ENCODE results near the gene EXOC3L4. TPM values are rescaled to one million over a fixed set of nuclear protein-coding genes. Genes with fewer than 3 reads are reported as not detected.

The EXOC3L4 gene
- total RNA-seq, 4 donors from 2014 or later: 0.64 to 0.75 TPM; not detected in 2

DNA sequence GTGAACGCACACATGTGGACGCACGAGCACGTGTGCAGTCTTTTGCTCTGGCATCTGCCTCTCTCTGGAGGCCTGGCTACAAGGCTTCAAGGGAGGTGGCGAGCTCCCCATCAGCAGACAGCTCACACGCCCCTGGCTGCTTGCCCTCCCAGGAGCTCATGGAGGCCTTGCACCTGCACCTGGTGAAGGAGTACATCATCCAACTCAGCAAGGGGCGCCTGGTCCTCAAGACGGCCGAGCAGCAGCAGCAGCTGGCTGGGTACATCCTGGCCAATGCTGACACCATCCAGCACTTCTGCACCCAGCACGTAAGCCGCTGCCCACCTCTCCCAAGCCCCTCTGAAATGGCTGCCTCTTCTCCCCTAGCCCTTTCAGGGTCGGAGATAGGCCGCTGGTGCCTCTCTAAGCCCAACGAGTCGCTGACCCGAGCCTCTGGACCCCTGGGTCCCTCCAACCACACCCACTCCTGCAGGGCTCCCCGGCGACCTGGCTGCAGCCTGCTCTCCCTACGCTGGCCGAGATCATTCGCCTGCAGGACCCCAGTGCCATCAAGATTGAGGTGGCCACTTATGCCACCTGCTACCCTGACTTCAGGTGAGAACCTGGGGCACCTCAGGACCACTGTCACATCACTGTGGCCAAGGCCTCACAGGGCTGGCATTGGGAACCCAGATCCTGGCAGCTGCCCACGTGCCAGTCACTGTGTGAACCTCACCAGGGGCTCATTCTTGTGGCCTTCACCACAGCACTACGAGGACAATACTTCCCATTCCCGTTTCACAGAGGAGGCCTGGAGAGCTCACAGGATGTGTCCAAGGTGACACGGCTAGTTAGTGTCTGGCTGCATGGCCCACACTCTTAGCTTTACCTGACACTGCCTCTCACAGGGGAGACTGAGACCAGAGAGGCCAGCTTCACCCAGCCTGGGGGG is 39.0 kb downstream of the EXOC3L4 start:
- no peak for DNase-seq (ENCODE audit: low spot score in 2 of 2)
- no peak overlapping the region for H3K4me3 ChIP-seq (ENCODE audit: low read depth, poor library complexity, severe bottlenecking)
- 89 to 92% methylated on average over 24 to 25 of the region's 25 CpGs for WGBS, 2 donors
- intact Hi-C loops (cut with DNase I; ENCODE audit: low total_unique reads): no loop called here
- TF ChIP-seq, protein P1, sequence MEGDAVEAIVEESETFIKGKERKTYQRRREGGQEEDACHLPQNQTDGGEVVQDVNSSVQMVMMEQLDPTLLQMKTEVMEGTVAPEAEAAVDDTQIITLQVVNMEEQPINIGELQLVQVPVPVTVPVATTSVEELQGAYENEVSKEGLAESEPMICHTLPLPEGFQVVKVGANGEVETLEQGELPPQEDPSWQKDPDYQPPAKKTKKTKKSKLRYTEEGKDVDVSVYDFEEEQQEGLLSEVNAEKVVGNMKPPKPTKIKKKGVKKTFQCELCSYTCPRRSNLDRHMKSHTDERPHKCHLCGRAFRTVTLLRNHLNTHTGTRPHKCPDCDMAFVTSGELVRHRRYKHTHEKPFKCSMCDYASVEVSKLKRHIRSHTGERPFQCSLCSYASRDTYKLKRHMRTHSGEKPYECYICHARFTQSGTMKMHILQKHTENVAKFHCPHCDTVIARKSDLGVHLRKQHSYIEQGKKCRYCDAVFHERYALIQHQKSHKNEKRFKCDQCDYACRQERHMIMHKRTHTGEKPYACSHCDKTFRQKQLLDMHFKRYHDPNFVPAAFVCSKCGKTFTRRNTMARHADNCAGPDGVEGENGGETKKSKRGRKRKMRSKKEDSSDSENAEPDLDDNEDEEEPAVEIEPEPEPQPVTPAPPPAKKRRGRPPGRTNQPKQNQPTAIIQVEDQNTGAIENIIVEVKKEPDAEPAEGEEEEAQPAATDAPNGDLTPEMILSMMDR (IDR thresholded peaks at IDR 0.05): no peak

- intact Hi-C loops (cut with DNase I; ENCODE audit: low total_unique reads): no loop called here
- DNase-seq (ENCODE audit: low spot score in 2 of 2): no peak
- H3K4me3 ChIP-seq (ENCODE audit: low read depth, poor library complexity, severe bottlenecking): no peak overlapping the region
- TF ChIP-seq, protein P1 (IDR thresholded peaks at IDR 0.05): no peak
- no peak for TF ChIP-seq POLR2A (IDR thresholded peaks at IDR 0.05)
- 41 to 67% methylated on average over 2 of the region's 2 CpGs for WGBS, 2 donors
Measured at GRCh38 chr14:103134405-103134804, 39.9 kb downstream of the EXOC3L4 start.

DNA sequence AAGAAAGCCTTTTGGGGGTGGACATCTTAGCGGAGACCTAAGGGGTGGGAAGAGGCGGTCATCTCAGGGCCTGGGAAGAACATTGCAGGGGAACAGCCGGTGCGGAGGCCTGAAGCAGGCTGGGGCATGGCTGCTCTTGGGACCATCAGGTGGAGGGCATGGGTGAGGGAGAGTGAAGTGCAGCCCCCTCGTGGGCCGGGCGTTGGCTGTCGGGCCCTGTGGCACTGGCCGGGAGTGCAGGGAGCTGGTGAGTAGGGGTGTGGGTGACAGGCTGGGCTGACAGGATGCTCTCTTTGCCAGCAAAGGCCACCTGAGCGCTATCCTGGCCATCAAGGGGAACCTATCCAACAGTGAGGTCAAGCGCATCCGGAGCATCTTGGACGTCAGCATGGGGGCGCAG is 40.4 kb downstream of the EXOC3L4 start:
- intact Hi-C loops (cut with DNase I; ENCODE audit: low total_unique reads): no loop called here
- DNase-seq (ENCODE audit: low spot score in 2 of 2): no peak
- TF ChIP-seq, protein P1 (IDR thresholded peaks at IDR 0.05): no peak
- TF ChIP-seq POLR2A (IDR thresholded peaks at IDR 0.05): no peak
- no peak overlapping the region for H3K4me3 ChIP-seq (ENCODE audit: low read depth, poor library complexity, severe bottlenecking)
- WGBS, 2 donors: 91 to 97% methylated on average over 14 of the region's 14 CpGs

GRCh38 chr14:103135333-103136260 is 41.1 kb downstream of the EXOC3L4 start:
- H3K4me3 ChIP-seq (ENCODE audit: low read depth, poor library complexity, severe bottlenecking): no peak overlapping the region
- intact Hi-C loops (cut with DNase I; ENCODE audit: low total_unique reads): no loop called here
- TF ChIP-seq, protein P1 (IDR thresholded peaks at IDR 0.05): no peak
- no peak for TF ChIP-seq POLR2A (IDR thresholded peaks at IDR 0.05)
- DNase-seq (ENCODE audit: low spot score in 2 of 2): no peak
- WGBS, 2 donors: 87 to 92% methylated on average over 24 to 26 of the region's 26 CpGs

DNA sequence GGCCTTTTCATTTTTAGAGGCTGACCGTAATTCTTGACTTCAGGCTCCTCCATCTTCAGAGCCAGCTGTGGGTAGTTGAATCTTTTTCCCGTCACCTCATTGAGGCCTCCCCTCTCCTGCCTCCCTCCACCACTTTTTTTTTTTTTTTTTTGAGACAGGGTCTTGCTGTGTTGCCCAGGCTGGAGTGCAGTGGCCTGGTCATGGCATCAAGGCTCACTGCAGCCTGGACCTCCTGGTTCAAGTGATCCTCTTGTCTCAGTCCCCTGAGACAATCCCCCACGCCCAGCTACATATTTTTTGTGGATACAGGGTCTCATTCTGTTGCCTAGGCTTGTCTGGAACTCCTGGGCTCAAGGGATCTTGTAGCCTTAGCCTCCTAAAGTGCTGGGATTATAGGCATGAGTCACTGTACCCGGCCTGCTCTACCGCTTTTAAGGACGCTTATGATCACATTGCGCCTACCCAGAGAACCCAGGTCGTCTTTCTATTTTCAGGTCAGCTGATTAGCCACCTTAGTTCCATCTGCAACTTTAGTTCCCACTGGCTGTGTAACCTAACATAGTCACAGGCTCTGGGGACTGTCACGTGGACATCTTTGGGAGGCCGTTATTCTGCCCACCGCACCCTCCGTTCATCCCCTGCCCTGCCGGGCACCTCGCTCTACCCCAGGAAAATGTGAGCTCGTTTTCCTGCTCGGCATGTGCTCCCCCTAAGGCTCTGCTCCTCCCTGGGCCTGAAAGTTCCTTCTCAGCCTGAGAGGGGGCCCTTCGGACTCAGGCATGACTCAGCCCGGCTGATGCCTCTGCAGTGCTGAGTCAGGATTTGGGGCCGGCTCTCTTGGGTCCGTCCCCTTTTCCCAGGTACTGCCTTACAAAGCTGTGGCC is 42.1 kb downstream of the EXOC3L4 start:
- intact Hi-C loops (cut with DNase I; ENCODE audit: low total_unique reads): no loop called here

More for the DNA sequence above, 42.1 kb downstream of the EXOC3L4 start:
- H3K4me3 ChIP-seq (ENCODE audit: low read depth, poor library complexity, severe bottlenecking): no peak overlapping the region
- no peak for DNase-seq (ENCODE audit: low spot score in 2 of 2)
- WGBS, 2 donors: 59 to 71% methylated on average over 20 of the region's 20 CpGs
- TF ChIP-seq, protein P1 (IDR thresholded peaks at IDR 0.05): no peak
- no peak for TF ChIP-seq POLR2A (IDR thresholded peaks at IDR 0.05)

All from lower leg skin (tissue), 4 donors.